Urinary bladder (tissue), 4 donors: ENCODE data around the gene ZNF672. TPM values are rescaled to one million over a fixed set of nuclear protein-coding genes. Genes with fewer than 3 reads are reported as not detected.
"Not testable (repeated sequence)": the region's sequence is repeated elsewhere in the genome, so short reads cannot be mapped to it uniquely, and the experiment has no call there.

Experiments used
- DNase-seq: peaks from one replicate; pipeline ENCODE4 v3.0.0-alpha.2; 2015; ENCODE audit errors: extremely low spot score
- H3K27ac ChIP-seq: one replicate; pipeline ENCODE4 v1.5.1; 2013; ENCODE audit warnings: low read depth, mild to moderate bottlenecking, moderate library complexity
- H3K36me3 ChIP-seq: one replicate; pipeline ENCODE4 v1.6.1; 2013; ENCODE audit warnings: mild to moderate bottlenecking, moderate library complexity; ENCODE audit not compliant: insufficient read depth
- H3K4me1 ChIP-seq: one replicate; pipeline ENCODE4 v1.6.1; 2013; ENCODE audit warnings: mild to moderate bottlenecking, moderate library complexity; ENCODE audit not compliant: insufficient read depth
- H3K4me3 ChIP-seq: one replicate; pipeline ENCODE4 v1.5.1; 2013; ENCODE audit warnings: low read depth, low read length
- WGBS: extraction: QIAGEN DNeasy Blood & Tissue Kit; methylation state at CpG from one replicate; pipeline ENCODE4 v1.1.7; 2013; 5-methylcytosine and 5-hydroxymethylcytosine counted together
- polyA plus RNA-seq: library from polyadenylated mRNA; stranded (reverse); fragments of 200-250 nt; gene quantifications from one replicate; pipeline ENCODE4 v1.2.3, GENCODE V29; 2013
- total RNA-seq: library from RNA; depleted of rRNA; stranded (reverse); fragments of >200 nt; gene quantifications from one replicate; pipeline ENCODE4 v1.2.3, GENCODE V29; 2014
- donor health status: healthy with polysubstance abuse.
- donor health status: healthy.

Gene ZNF672
- total RNA-seq (12.9 TPM), polyA plus RNA-seq (32.5 TPM)

GRCh38 chr1:248837781-248838356 is at the start of gene ZNF672:
ZNF672 (plus strand) TSS chr1:248838224; CDS start chr1:248847275, 9,051 bp downstream.
- H3K36me3 ChIP-seq = no peaks in the 10 kb centered on the region
- DNase-seq = peak; percentile 94
- H3K27ac ChIP-seq = peak within 1 kb of the TSS; percentile 100
- under 1% methylated on average over 48 of the region's 48 CpGs for WGBS
- H3K4me1 ChIP-seq = no peaks in the 10 kb centered on the region
- peak within 1 kb of the TSS; percentile 71 for H3K4me3 ChIP-seq

- no peak for DNase-seq
- 83% methylated on average over 3 of the region's 3 CpGs for WGBS
These were observed 49.7 kb upstream of the ZNF672 start for GRCh38 chr1:248788327-248788726.

GRCh38 chr1:248789337-248789736 is 48.7 kb upstream of the ZNF672 start:
- DNase-seq, H3K4me1 ChIP-seq, H3K36me3 ChIP-seq, H3K27ac ChIP-seq, H3K4me3 ChIP-seq: not testable (repeated sequence)
- 68% methylated on average over 2 of the region's 2 CpGs for WGBS

More at GRCh38 chr1:248788327-248788726, 49.7 kb upstream of the ZNF672 start:
- Histone ChIP-seq H3K27ac (no peak overlapping the region), H3K36me3 (no peaks in the 10 kb centered on the region), H3K4me1 (no peaks in the 10 kb centered on the region), H3K4me3 (no peak overlapping the region)

- Histone ChIP-seq H3K4me3 (no peak overlapping the region), H3K4me1 (no peaks in the 10 kb centered on the region), H3K27ac (no peak overlapping the region), H3K36me3 (no peaks in the 10 kb centered on the region)
- WGBS = 78% methylated on average over 5 of the region's 5 CpGs
- no peak for DNase-seq
These were observed 47.6 kb upstream of the ZNF672 start for GRCh38 chr1:248790456-248790855.

- Histone ChIP-seq H3K36me3 (no peaks in the 10 kb centered on the region), H3K4me3 (no peak overlapping the region), H3K27ac (no peak overlapping the region), H3K4me1 (no peaks in the 10 kb centered on the region)
- DNase-seq = no peak
- WGBS = 81% methylated on average over 4 of the region's 4 CpGs
These were observed 47.0 kb upstream of the ZNF672 start for GRCh38 chr1:248791010-248791409.

GRCh38 chr1:248792342-248792741 is 45.7 kb upstream of the ZNF672 start:
- H3K27ac ChIP-seq = no peak overlapping the region
- no peaks in the 10 kb centered on the region for H3K36me3 ChIP-seq
- H3K4me3 ChIP-seq = no peak overlapping the region
- 86% methylated on average over 5 of the region's 5 CpGs for WGBS
- no peak for DNase-seq
- no peaks in the 10 kb centered on the region for H3K4me1 ChIP-seq

- no peak overlapping the region for H3K4me3 ChIP-seq
These were observed 44.4 kb upstream of the ZNF672 start for GRCh38 chr1:248793592-248793991.

GRCh38 chr1:248794663-248795062 is 43.4 kb upstream of the ZNF672 start:
- H3K27ac ChIP-seq, DNase-seq, H3K4me1 ChIP-seq, H3K4me3 ChIP-seq, H3K36me3 ChIP-seq: not testable (repeated sequence)
- WGBS = 85% methylated on average over 5 of the region's 5 CpGs

More at GRCh38 chr1:248793592-248793991, 44.4 kb upstream of the ZNF672 start:
- no peak for DNase-seq
- Histone ChIP-seq H3K4me1 (no peaks in the 10 kb centered on the region), H3K27ac (no peak overlapping the region), H3K36me3 (no peaks in the 10 kb centered on the region)

- no peak for DNase-seq
- 77% methylated on average over 3 of the region's 3 CpGs for WGBS
These were observed 39.2 kb upstream of the ZNF672 start for GRCh38 chr1:248798791-248799190.

GRCh38 chr1:248800459-248800858 is 37.6 kb upstream of the ZNF672 start:
- 80% methylated on average over 3 of the region's 3 CpGs for WGBS
- Histone ChIP-seq H3K27ac (no peak overlapping the region), H3K36me3 (no peaks in the 10 kb centered on the region), H3K4me1 (no peaks in the 10 kb centered on the region), H3K4me3 (no peak overlapping the region)
- no peak for DNase-seq

More at GRCh38 chr1:248798791-248799190, 39.2 kb upstream of the ZNF672 start:
- no peaks in the 10 kb centered on the region for H3K4me1 ChIP-seq
- no peak overlapping the region for H3K4me3 ChIP-seq
- H3K36me3 ChIP-seq = no peaks in the 10 kb centered on the region
- no peak overlapping the region for H3K27ac ChIP-seq

- Histone ChIP-seq H3K4me1 (no peaks in the 10 kb centered on the region), H3K27ac (no peak overlapping the region), H3K36me3 (no peaks in the 10 kb centered on the region), H3K4me3 (no peak overlapping the region)
- 79% methylated on average over 6 of the region's 6 CpGs for whole genome bisulfite sequencing
- no peak for DNase-seq
These were observed 35.6 kb upstream of the ZNF672 start for GRCh38 chr1:248802454-248802853.

GRCh38 chr1:248803501-248803900 is 34.5 kb upstream of the ZNF672 start:
- not testable (repeated sequence) for H3K27ac ChIP-seq, H3K4me3 ChIP-seq, H3K4me1 ChIP-seq, H3K36me3 ChIP-seq, DNase-seq
- 90% methylated on average over 15 of the region's 15 CpGs for WGBS

- H3K4me3 ChIP-seq = no peak overlapping the region
- no peak overlapping the region for H3K27ac ChIP-seq
These were observed 33.0 kb upstream of the ZNF672 start for GRCh38 chr1:248804771-248805681.

GRCh38 chr1:248805876-248806275 is 32.1 kb upstream of the ZNF672 start:
- no peak overlapping the region for H3K4me3 ChIP-seq
- H3K4me1 ChIP-seq = no peaks in the 10 kb centered on the region
- H3K27ac ChIP-seq = no peak overlapping the region
- DNase-seq = no peak
- H3K36me3 ChIP-seq = no peaks in the 10 kb centered on the region
- 87% methylated on average over 1 of the region's 1 CpG for WGBS

More at GRCh38 chr1:248804771-248805681, 33.0 kb upstream of the ZNF672 start:
- 61% methylated on average over 10 of the region's 10 CpGs for WGBS
- DNase-seq = no peak
- Histone ChIP-seq H3K36me3 (no peaks in the 10 kb centered on the region), H3K4me1 (no peaks in the 10 kb centered on the region)
